ENCODE data around the gene COL6A3. TPM values are rescaled to one million over a fixed set of nuclear protein-coding genes. Genes with fewer than 3 reads are reported as not detected.

COL6A3 gene
- total and polyA plus RNA-seq, 11 donors, result 17.4 to 290 (median 87.3) TPM

GRCh38 chr2:237432484-237433092, 18.6 kb upstream of the COL6A3 start:
- intact Hi-C loops (cut with DNase I), result no loop called here
- H3K4me3 ChIP-seq, result no peak overlapping the region

DNA sequence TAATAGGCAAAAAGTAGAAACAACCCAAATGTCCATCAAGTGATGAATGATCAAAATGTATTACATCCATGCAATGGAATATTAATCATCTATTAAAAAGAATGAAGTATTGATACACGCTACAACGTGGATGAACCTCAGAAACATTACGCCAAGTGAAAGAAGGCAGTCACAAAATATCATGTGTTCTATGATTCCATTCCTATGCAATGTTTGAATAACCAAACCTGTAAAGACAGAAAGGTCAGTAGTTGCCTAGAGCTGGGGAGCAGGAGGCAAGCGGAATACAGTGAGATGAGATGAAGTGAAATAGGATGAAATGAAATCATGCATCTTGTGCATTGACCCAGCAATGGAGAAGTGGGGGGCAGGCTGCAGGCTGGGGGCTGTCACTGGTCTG, 17.9 kb upstream of the COL6A3 start:
- Histone ChIP-seq H3K4me3 (no peak overlapping the region), H3K27me3 (peaks cover 0 to 11% (median 0%) of the 10 kb centered on the region in 9 donors), H3K36me3 (no peaks in the 10 kb centered on the region), H3K27ac (no peak overlapping the region), H3K9me3 (no peaks in the 10 kb centered on the region), H3K4me1 (peaks cover 0 to 48% (median 12%) of the 10 kb centered on the region in 12 donors)
- 93 to 97% (median 96%) methylated on average over 4 of the region's 4 CpGs for WGBS, 4 donors
- intact Hi-C loops (cut with DNase I), result no loop called here
- DNase-seq (no peak), ATAC-seq (no peak)
- TF ChIP-seq POLR2A (IDR thresholded peaks at IDR 0.05) (no peak), CTCF (IDR thresholded peaks at IDR 0.05) (no peak)

More at GRCh38 chr2:237432484-237433092, 18.6 kb upstream of the COL6A3 start:
- H3K27me3 ChIP-seq, result peaks cover 0 to 11% (median 0%) of the 10 kb centered on the region in 9 donors
- H3K9me3 ChIP-seq, result no peaks in the 10 kb centered on the region
- no peak for DNase-seq
- TF ChIP-seq CTCF (IDR thresholded peaks at IDR 0.05) (no peak), POLR2A (IDR thresholded peaks at IDR 0.05) (no peak)
- 31 to 43% (median 36%) methylated on average over 17 of the region's 17 CpGs for WGBS, 4 donors
- no peaks in the 10 kb centered on the region for H3K36me3 ChIP-seq
- peaks cover 0 to 48% (median 13%) of the 10 kb centered on the region in 12 donors for H3K4me1 ChIP-seq
- peak overlapping the region in 1 of 12 donors; percentile 20 for H3K27ac ChIP-seq
- peak; percentile 17 to 54 (median 40) for ATAC-seq

- Histone ChIP-seq H3K36me3 (no peaks in the 10 kb centered on the region), H3K4me1 (peaks cover 0 to 47% (median 12%) of the 10 kb centered on the region in 12 donors), H3K27me3 (peaks cover 0 to 11% (median 0%) of the 10 kb centered on the region in 9 donors), H3K27ac (no peak overlapping the region), H3K9me3 (no peaks in the 10 kb centered on the region), H3K4me3 (no peak overlapping the region)
- TF ChIP-seq CTCF (IDR thresholded peaks at IDR 0.05), result no peak
- TF ChIP-seq POLR2A (IDR thresholded peaks at IDR 0.05), result no peak
- intact Hi-C loops (cut with DNase I), result no loop called here
- 89 to 100% (median 99%) methylated on average over 1 of the region's 1 CpG for WGBS, 4 donors
- DNase-seq, result no peak
- ATAC-seq, result no peak
Observed at GRCh38 chr2:237431372-237431771, 17.4 kb upstream of the COL6A3 start.

DNA sequence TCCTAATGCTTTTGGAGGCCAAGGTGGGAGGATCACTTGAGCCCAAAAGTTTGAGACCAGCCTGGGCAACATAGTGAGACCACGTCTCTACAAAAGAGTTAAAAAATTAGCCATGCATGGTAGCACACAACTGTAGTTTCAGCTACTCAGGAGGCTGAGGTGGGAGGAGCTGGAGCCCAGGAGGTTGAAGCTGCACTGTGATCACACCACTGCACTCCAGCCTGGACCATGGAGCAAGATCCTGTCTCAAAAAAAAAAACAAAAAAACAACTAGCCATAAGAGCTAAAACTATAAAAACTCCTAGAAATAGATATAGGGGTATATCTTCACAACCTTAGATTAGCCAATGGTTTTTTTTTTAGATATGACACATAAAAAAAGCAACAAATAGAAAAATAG, 16.9 kb upstream of the COL6A3 start:
- WGBS, 4 donors, result 88 to 98% (median 92%) methylated on average over 1 of the region's 1 CpG
- Histone ChIP-seq H3K36me3 (no peaks in the 10 kb centered on the region), H3K9me3 (no peaks in the 10 kb centered on the region), H3K4me1 (peaks cover 0 to 42% (median 10%) of the 10 kb centered on the region in 12 donors), H3K27ac (no peak overlapping the region), H3K27me3 (peaks cover 0 to 11% (median 0%) of the 10 kb centered on the region in 9 donors), H3K4me3 (no peak overlapping the region)
- no peak for DNase-seq
- ATAC-seq, result no peak
- TF ChIP-seq POLR2A (IDR thresholded peaks at IDR 0.05) (no peak), CTCF (IDR thresholded peaks at IDR 0.05) (no peak)
- intact Hi-C loops (cut with DNase I), result no loop called here
